ENCODE measurements around the gene RELN. TPM values are rescaled to one million over a fixed set of nuclear protein-coding genes. Genes with fewer than 3 reads are reported as not detected.

RELN gene
- total and polyA plus RNA-seq, 9 of the 15 experiments (the other 6 are each of a cell fraction or from before 2014, with no cell fraction given) = 12.9 to 43.2 (median 18.1) TPM

DNA sequence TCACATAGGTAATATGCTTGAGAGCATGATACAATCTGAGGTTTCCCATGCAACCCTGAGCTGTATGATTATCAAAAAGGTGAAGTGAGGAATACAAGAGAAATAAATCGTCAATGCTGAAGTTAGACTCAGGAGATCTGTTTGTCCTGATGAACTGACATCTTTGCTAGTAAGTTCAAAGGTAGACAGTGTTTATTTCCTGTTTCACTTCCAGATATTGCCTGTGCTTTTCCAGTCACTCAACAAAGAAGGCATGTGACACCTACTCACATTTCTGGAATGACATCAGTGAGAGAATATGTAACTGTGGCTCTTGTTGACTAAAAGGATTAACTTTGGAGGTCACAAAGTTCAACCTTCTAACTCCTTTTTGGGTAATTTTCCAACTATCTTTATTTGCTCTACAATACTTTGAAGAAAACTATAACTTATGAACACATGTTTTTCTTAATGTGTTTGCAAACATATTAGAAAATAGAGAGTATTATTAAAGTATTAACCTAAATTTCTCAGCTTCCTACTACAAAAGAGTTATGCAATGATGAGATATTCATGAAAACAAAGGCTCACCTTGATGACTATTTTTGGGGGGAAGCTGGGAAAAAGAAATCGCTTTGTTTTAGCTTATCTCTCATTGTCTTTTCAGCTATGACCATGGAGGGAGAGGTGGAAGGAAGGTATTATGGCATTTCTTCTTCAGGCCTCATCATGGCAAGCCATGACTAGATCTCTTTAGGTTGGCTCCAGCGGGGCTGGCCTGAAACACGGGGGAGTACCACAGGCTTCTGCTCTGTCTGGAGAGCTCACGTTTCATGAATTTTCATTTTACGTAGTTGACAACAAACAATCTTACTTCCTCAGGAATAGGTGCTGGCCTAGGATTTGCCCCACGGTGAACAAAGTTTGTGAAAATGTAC lies 328.7 kb downstream of the RELN start (continued):
- TF ChIP-seq, protein P1, sequence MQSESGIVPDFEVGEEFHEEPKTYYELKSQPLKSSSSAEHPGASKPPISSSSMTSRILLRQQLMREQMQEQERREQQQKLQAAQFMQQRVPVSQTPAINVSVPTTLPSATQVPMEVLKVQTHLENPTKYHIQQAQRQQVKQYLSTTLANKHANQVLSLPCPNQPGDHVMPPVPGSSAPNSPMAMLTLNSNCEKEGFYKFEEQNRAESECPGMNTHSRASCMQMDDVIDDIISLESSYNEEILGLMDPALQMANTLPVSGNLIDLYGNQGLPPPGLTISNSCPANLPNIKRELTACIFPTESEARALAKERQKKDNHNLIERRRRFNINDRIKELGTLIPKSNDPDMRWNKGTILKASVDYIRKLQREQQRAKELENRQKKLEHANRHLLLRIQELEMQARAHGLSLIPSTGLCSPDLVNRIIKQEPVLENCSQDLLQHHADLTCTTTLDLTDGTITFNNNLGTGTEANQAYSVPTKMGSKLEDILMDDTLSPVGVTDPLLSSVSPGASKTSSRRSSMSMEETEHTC (IDR thresholded peaks at IDR 0.05) = peak; percentile 88
- peak; percentile 76; the same call in 1 of the 2 replicates for TF ChIP-seq SMARCA4 (IDR thresholded peaks at IDR 0.05)
- TF ChIP-seq SMARCE1 (IDR thresholded peaks at IDR 0.05) = peak; percentile 81
- peak; percentile 84 for TF ChIP-seq TEAD4 (IDR thresholded peaks at IDR 0.05; ENCODE audit: low read length)
- TF ChIP-seq TEAD4 (CRISPR knock-in tag; IDR thresholded peaks at IDR 0.05; ENCODE audit: borderline replicate concordance) = no peak
- TF ChIP-seq SMAD4 (CRISPR knock-in tag; conservative IDR thresholded peaks at IDR 0.05) = peak; percentile 31
- no peak for TF ChIP-seq HLTF (IDR thresholded peaks at IDR 0.05)
- peak; percentile 30; the same call in 1 of the 2 replicates for TF ChIP-seq ZKSCAN8 (CRISPR knock-in tag; IDR thresholded peaks at IDR 0.05)
- no peak for TF ChIP-seq TGIF2 (CRISPR knock-in tag; IDR thresholded peaks at IDR 0.05)
- peak; percentile 94 for TF ChIP-seq FOXJ2 (tag; IDR thresholded peaks at IDR 0.05)
- TF ChIP-seq NR3C1 (CRISPR knock-in tag; IDR thresholded peaks at IDR 0.05) = no peak
- peak; percentile 31; the same call in 1 of the 2 replicates for TF ChIP-seq CREM (IDR thresholded peaks at IDR 0.05; ENCODE audit: low read depth)
- TF ChIP-seq, protein P2, sequence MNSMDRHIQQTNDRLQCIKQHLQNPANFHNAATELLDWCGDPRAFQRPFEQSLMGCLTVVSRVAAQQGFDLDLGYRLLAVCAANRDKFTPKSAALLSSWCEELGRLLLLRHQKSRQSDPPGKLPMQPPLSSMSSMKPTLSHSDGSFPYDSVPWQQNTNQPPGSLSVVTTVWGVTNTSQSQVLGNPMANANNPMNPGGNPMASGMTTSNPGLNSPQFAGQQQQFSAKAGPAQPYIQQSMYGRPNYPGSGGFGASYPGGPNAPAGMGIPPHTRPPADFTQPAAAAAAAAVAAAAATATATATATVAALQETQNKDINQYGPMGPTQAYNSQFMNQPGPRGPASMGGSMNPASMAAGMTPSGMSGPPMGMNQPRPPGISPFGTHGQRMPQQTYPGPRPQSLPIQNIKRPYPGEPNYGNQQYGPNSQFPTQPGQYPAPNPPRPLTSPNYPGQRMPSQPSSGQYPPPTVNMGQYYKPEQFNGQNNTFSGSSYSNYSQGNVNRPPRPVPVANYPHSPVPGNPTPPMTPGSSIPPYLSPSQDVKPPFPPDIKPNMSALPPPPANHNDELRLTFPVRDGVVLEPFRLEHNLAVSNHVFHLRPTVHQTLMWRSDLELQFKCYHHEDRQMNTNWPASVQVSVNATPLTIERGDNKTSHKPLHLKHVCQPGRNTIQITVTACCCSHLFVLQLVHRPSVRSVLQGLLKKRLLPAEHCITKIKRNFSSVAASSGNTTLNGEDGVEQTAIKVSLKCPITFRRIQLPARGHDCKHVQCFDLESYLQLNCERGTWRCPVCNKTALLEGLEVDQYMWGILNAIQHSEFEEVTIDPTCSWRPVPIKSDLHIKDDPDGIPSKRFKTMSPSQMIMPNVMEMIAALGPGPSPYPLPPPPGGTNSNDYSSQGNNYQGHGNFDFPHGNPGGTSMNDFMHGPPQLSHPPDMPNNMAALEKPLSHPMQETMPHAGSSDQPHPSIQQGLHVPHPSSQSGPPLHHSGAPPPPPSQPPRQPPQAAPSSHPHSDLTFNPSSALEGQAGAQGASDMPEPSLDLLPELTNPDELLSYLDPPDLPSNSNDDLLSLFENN (IDR thresholded peaks at IDR 0.05; ENCODE audit: low read depth in 2 of 2, low read length in 2 of 2) = no peak
- no peak for TF ChIP-seq TAF15 (IDR thresholded peaks at IDR 0.05; ENCODE audit: low read depth, low read length)
- TF ChIP-seq, protein P3, sequence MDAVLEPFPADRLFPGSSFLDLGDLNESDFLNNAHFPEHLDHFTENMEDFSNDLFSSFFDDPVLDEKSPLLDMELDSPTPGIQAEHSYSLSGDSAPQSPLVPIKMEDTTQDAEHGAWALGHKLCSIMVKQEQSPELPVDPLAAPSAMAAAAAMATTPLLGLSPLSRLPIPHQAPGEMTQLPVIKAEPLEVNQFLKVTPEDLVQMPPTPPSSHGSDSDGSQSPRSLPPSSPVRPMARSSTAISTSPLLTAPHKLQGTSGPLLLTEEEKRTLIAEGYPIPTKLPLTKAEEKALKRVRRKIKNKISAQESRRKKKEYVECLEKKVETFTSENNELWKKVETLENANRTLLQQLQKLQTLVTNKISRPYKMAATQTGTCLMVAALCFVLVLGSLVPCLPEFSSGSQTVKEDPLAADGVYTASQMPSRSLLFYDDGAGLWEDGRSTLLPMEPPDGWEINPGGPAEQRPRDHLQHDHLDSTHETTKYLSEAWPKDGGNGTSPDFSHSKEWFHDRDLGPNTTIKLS (IDR thresholded peaks at IDR 0.05; ENCODE audit: borderline replicate concordance, low read depth) = no peak
